H9 (cell line): ENCODE results near the gene SCYGR1. TPM values are rescaled to one million over a fixed set of nuclear protein-coding genes. Genes with fewer than 3 reads are reported as not detected.

Experiments
- DNase-seq: peaks from one replicate; pipeline ENCODE4 v3.0.0-alpha.2; 2017
- H2AFZ ChIP-seq: one replicate; pipeline ENCODE4 v1.6.1; 2013; ENCODE audit warnings: mild to moderate bottlenecking, low read length, control low read depth, moderate library complexity
- H2AK5ac ChIP-seq: 2 replicates; pipeline ENCODE4 v1.6.1; 2013; ENCODE audit warnings: low read length, control low read depth, mixed read lengths; ENCODE audit not compliant: insufficient read length
- H2BK120ac ChIP-seq: one replicate; pipeline ENCODE4 v1.6.1; 2013; ENCODE audit warnings: low read depth, mild to moderate bottlenecking, low read length, control low read depth, inconsistent platforms; ENCODE audit not compliant: poor library complexity, severe bottlenecking
- H2BK12ac ChIP-seq: 2 replicates; pipeline ENCODE4 v1.6.1; 2013; ENCODE audit warnings: low read length, control low read depth, mixed read lengths, low read depth; ENCODE audit not compliant: insufficient read length
- H2BK15ac ChIP-seq: 2 replicates; pipeline ENCODE4 v1.6.1; 2013; ENCODE audit warnings: low read depth, low read length, control low read depth
- H2BK20ac ChIP-seq: one replicate; pipeline ENCODE4 v1.6.1; 2013; ENCODE audit warnings: low read depth, mild to moderate bottlenecking, low read length, control low read depth, inconsistent platforms; ENCODE audit not compliant: poor library complexity, severe bottlenecking
- H2BK5ac ChIP-seq: 2 replicates; pipeline ENCODE4 v1.6.1; 2013; ENCODE audit warnings: low read length, control low read depth, mixed read lengths; ENCODE audit not compliant: insufficient read length
- H3K14ac ChIP-seq: 2 replicates; pipeline ENCODE4 v1.6.1; 2013; ENCODE audit warnings: low read length, control low read depth; ENCODE audit not compliant: insufficient read depth
- H3K18ac ChIP-seq: 2 replicates; pipeline ENCODE4 v1.6.1; 2013; ENCODE audit warnings: low read depth, mild to moderate bottlenecking, mixed read lengths, low read length, control low read depth; ENCODE audit not compliant: insufficient read length
- H3K23ac ChIP-seq: 2 replicates; pipeline ENCODE4 v1.6.1; 2013; ENCODE audit warnings: low read length, control low read depth, mixed read lengths, low read depth; ENCODE audit not compliant: insufficient read length
- H3K23me2 ChIP-seq: 2 replicates; pipeline ENCODE4 v1.6.1; 2013; ENCODE audit warnings: low read depth, mild to moderate bottlenecking, mixed read lengths, low read length, control low read depth; ENCODE audit not compliant: insufficient read length, poor library complexity, severe bottlenecking
- H3K27ac ChIP-seq: 2 replicates; pipeline ENCODE4 v1.5.1; 2013; ENCODE audit warnings: low read length, control low read depth, mixed read lengths, low read depth; ENCODE audit not compliant: insufficient read length
- H3K27me3 ChIP-seq: 2 replicates; pipeline ENCODE4 v1.6.1; 2013; ENCODE audit warnings: low read length, control low read depth, inconsistent platforms; ENCODE audit not compliant: insufficient read depth
- H3K4ac ChIP-seq: 2 replicates; pipeline ENCODE4 v1.6.1; 2013; ENCODE audit warnings: low read depth, mild to moderate bottlenecking, control low read depth, inconsistent platforms, low read length, moderate library complexity
- H3K4me1 ChIP-seq: 2 replicates; pipeline ENCODE4 v1.6.1; 2013; ENCODE audit warnings: low read length, control low read depth, inconsistent platforms; ENCODE audit not compliant: insufficient read depth
- H3K4me2 ChIP-seq: 2 replicates; pipeline ENCODE4 v1.6.1; 2013; ENCODE audit warnings: low read length, control low read depth, mixed read lengths; ENCODE audit not compliant: insufficient read length, insufficient read depth
- H3K56ac ChIP-seq: 2 replicates; pipeline ENCODE4 v1.6.1; 2013; ENCODE audit warnings: low read depth, mild to moderate bottlenecking, mixed read lengths, low read length, control low read depth; ENCODE audit not compliant: insufficient read length
- H3K79me1 ChIP-seq: 2 replicates; pipeline ENCODE4 v1.6.1; 2013; ENCODE audit warnings: low read depth, mild to moderate bottlenecking, moderate library complexity, low read length, control low read depth, inconsistent platforms; ENCODE audit not compliant: insufficient read depth, poor library complexity, severe bottlenecking
- H3K79me2 ChIP-seq: 2 replicates; pipeline ENCODE4 v1.6.1; 2013; ENCODE audit warnings: low read length, control low read depth, inconsistent platforms; ENCODE audit not compliant: insufficient read depth
- H3K9ac ChIP-seq: 2 replicates; pipeline ENCODE4 v1.6.1; 2013; ENCODE audit warnings: low read length, control low read depth, mixed read lengths; ENCODE audit not compliant: insufficient read length; ENCODE audit errors: extremely low read depth
- H3K9me3 ChIP-seq: one replicate; pipeline ENCODE4 v1.6.1; 2013; ENCODE audit warnings: low read depth, low read length, inconsistent platforms; ENCODE audit not compliant: control insufficient read depth
- H3T11ph ChIP-seq: one replicate; pipeline ENCODE4 v1.6.1; 2013; ENCODE audit warnings: mild to moderate bottlenecking, low read length, control low read depth, inconsistent platforms
- H4K20me1 ChIP-seq: one replicate; pipeline ENCODE4 v1.6.1; 2013; ENCODE audit not compliant: control insufficient read depth, insufficient read length, insufficient read depth
- H4K5ac ChIP-seq: 2 replicates; pipeline ENCODE4 v1.6.1; 2013; ENCODE audit warnings: low read depth, mild to moderate bottlenecking, mixed read lengths, low read length, control low read depth; ENCODE audit not compliant: insufficient read length
- H4K8ac ChIP-seq: replicated peaks from 2 replicates; pipeline ENCODE4 v1.6.1; 2013; ENCODE audit warnings: low read length, control low read depth, mixed read lengths, low read depth; ENCODE audit not compliant: insufficient read length
- H4K91ac ChIP-seq: 2 replicates; pipeline ENCODE4 v1.6.1; 2013; ENCODE audit warnings: low read depth, mild to moderate bottlenecking, moderate library complexity, mixed read lengths, low read length, control low read depth; ENCODE audit not compliant: insufficient read length
- H3K27ac Mint-ChIP-seq, 3 experiments: 2 replicates in 2 of 3; 3 replicates in 1 of 3; pipeline ENCODE4 v1.8.0; 2020 to 2021; ENCODE audit warnings: mixed read lengths in 3 of 3, mild to moderate bottlenecking in 1 of 3, moderate library complexity in 1 of 3
- H3K27me3 Mint-ChIP-seq: 2 replicates; pipeline ENCODE4 v1.8.0; 2021; ENCODE audit warnings: low read depth, mild to moderate bottlenecking, moderate library complexity, mixed read lengths
- H3K36me3 Mint-ChIP-seq, 3 experiments: 2 replicates in 2 of 3; 3 replicates in 1 of 3; pipeline ENCODE4 v1.8.0; 2020 to 2021; ENCODE audit warnings: low read depth in 3 of 3, mixed read lengths in 3 of 3; ENCODE audit not compliant: insufficient read depth in 1 of 3
- H3K4me1 Mint-ChIP-seq, 2 experiments: 2 replicates each; pipeline ENCODE4 v1.8.0; 2020; ENCODE audit warnings: mixed read lengths in 2 of 2
- H3K4me3 Mint-ChIP-seq, 2 experiments: 2 replicates in 1 of 2; 3 replicates in 1 of 2; pipeline ENCODE4 v1.8.0; 2020 to 2021; ENCODE audit warnings: mild to moderate bottlenecking in 2 of 2, mixed read lengths in 2 of 2, moderate library complexity in 1 of 2
- H3K9me3 Mint-ChIP-seq, 2 experiments: 2 replicates in 1 of 2; 3 replicates in 1 of 2; pipeline ENCODE4 v1.8.0; 2020; ENCODE audit warnings: mild to moderate bottlenecking in 2 of 2, mixed read lengths in 2 of 2, moderate library complexity in 1 of 2
- WGBS: extraction: QIAGEN DNeasy Blood & Tissue Kit; methylation state at CpG from one replicate; pipeline ENCODE4 v1.1.7; 2013; ENCODE audit warnings: missing lambda C conversion rate, low lambda C conversion rate, mixed read lengths; ENCODE audit not compliant: insufficient read length; ENCODE audit errors: extremely low coverage; 5-methylcytosine and 5-hydroxymethylcytosine counted together
- total RNA-seq: library from RNA; stranded (reverse); gene quantifications from 2 replicates; pipeline ENCODE4 v1.2.1, GENCODE V29; 2021
- TF ChIP-seq, protein P1 (sequence below): fragments of 200-600 bp; sonication (generic); conservative IDR thresholded peaks from 3 replicates; pipeline ENCODE4 v1.8.0; 2021; ENCODE audit warnings: antibody characterized with exemption, mild to moderate bottlenecking

SCYGR1 gene
- total RNA-seq, 1 experiment from 2014 or later, result not detected

DNA sequence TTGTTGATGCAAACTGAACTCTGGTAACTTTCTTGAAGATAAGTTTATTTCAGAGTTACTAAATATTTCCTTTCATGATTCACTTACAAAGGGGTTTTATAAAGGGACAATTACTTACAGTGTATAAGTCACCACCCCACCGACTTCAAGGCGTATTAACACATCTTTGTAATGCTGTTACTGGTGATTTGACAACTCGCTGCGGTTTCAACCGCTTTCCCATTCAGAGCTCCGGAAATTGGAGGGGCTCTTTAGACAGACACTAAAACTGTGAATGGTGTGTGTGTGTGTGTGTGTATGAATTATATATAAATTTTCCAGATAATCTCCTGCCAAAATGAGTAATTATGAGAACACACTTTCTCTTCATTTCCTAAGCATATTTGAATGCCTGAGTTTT, 13.6 kb downstream of the SCYGR1 start:
- no peak overlapping the region for H2BK120ac ChIP-seq
- H3K23me2 ChIP-seq, result no peaks in the 10 kb centered on the region
- no peak overlapping the region for H2BK12ac ChIP-seq
- H3K9ac ChIP-seq, result no peak overlapping the region
- H3K4ac ChIP-seq, result no peak overlapping the region
- H3T11ph ChIP-seq, result no peak overlapping the region
- no peak overlapping the region for H4K8ac ChIP-seq
- no peak overlapping the region for H2AK5ac ChIP-seq
- H2AFZ ChIP-seq, result no peak overlapping the region
- H3K27me3 ChIP-seq, result no peaks in the 10 kb centered on the region
- no peak overlapping the region for H3K18ac ChIP-seq
- Mint-ChIP-seq H3K36me3 (no peaks in the 10 kb centered on the region), H3K9me3 (no peaks in the 10 kb centered on the region), H3K27me3 (no peaks in the 10 kb centered on the region), H3K4me3 (no peak overlapping the region), H3K4me1 (peaks cover 10 to 12% of the 10 kb centered on the region in 2 experiments), H3K27ac (no peak overlapping the region)
- H2BK15ac ChIP-seq, result no peak overlapping the region
- no peaks in the 10 kb centered on the region; the same call in 1 of the 2 replicates for H3K4me1 ChIP-seq
- H2BK5ac ChIP-seq, result no peak overlapping the region
- no peak overlapping the region for H3K23ac ChIP-seq
- TF ChIP-seq, protein P1, sequence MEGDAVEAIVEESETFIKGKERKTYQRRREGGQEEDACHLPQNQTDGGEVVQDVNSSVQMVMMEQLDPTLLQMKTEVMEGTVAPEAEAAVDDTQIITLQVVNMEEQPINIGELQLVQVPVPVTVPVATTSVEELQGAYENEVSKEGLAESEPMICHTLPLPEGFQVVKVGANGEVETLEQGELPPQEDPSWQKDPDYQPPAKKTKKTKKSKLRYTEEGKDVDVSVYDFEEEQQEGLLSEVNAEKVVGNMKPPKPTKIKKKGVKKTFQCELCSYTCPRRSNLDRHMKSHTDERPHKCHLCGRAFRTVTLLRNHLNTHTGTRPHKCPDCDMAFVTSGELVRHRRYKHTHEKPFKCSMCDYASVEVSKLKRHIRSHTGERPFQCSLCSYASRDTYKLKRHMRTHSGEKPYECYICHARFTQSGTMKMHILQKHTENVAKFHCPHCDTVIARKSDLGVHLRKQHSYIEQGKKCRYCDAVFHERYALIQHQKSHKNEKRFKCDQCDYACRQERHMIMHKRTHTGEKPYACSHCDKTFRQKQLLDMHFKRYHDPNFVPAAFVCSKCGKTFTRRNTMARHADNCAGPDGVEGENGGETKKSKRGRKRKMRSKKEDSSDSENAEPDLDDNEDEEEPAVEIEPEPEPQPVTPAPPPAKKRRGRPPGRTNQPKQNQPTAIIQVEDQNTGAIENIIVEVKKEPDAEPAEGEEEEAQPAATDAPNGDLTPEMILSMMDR, result no peak
- H4K91ac ChIP-seq, result no peak overlapping the region
- H3K9me3 ChIP-seq, result no peaks in the 10 kb centered on the region
- no peaks in the 10 kb centered on the region for H3K79me2 ChIP-seq
- H2BK20ac ChIP-seq, result no peak overlapping the region
- H3K27ac ChIP-seq, result no peak overlapping the region
- no peak for DNase-seq
- H3K4me2 ChIP-seq, result no peak overlapping the region
- H4K5ac ChIP-seq, result no peak overlapping the region
- no peaks in the 10 kb centered on the region for H4K20me1 ChIP-seq
- whole genome bisulfite sequencing, result no CpG with 5 or more reads among the region's 6 CpGs
- no peak overlapping the region for H3K56ac ChIP-seq
- H3K79me1 ChIP-seq, result no peaks in the 10 kb centered on the region
- H3K14ac ChIP-seq, result no peak overlapping the region
